HEK293 (cell line): ENCODE data around the gene MRM1.
A peak's percentile ranks its signal among the peaks of the same experiment; 100 is the strongest.

Experiments used
- BCL11B ChIP-seq: fragments of 450-650 bp; formaldehyde crosslinking; IDR thresholded peaks from 2 replicates; pipeline ENCODE4 v1.5.1; 2016; ENCODE audit warnings: low read depth, missing biosample characterization, missing genetic modification characterization
- BCL6B ChIP-seq: fragments of 450-650 bp; formaldehyde crosslinking; IDR thresholded peaks from 2 replicates; pipeline ENCODE4 v1.5.1; 2017; ENCODE audit warnings: missing biosample characterization, missing genetic modification characterization
- KLF1 ChIP-seq: fragments of 450-650 bp; formaldehyde crosslinking; IDR thresholded peaks from 2 replicates; pipeline ENCODE4 v1.5.1; 2016; ENCODE audit warnings: missing biosample characterization, missing genetic modification characterization
- SCRT1 ChIP-seq: fragments of 450-650 bp; formaldehyde crosslinking; IDR thresholded peaks from 2 replicates; pipeline ENCODE4 v1.5.1; 2016; ENCODE audit warnings: missing biosample characterization, missing genetic modification characterization, borderline replicate concordance
- TCF7L2 ChIP-seq: IDR thresholded peaks from 2 replicates; pipeline ENCODE4 v1.6.1; 2011; ENCODE audit warnings: low read depth, mild to moderate bottlenecking, inconsistent platforms, low read length, moderate library complexity, borderline replicate concordance
- YY2 ChIP-seq: fragments of 450-650 bp; formaldehyde crosslinking; IDR thresholded peaks from 2 replicates; pipeline ENCODE4 v1.5.1; 2016; ENCODE audit warnings: missing biosample characterization, missing genetic modification characterization
- ZBTB7A ChIP-seq: fragments of 450-650 bp; formaldehyde crosslinking; IDR thresholded peaks from 2 replicates; pipeline ENCODE4 v1.5.1; 2016; ENCODE audit warnings: low read depth, missing biosample characterization, missing genetic modification characterization
- ZFP37 ChIP-seq: fragments of 450-650 bp; formaldehyde crosslinking; IDR thresholded peaks from 2 replicates; pipeline ENCODE4 v1.5.1; 2016; ENCODE audit warnings: missing biosample characterization, missing genetic modification characterization
- ZNF10 ChIP-seq: fragments of 450-650 bp; formaldehyde crosslinking; IDR thresholded peaks from 2 replicates; pipeline ENCODE4 v1.5.1; 2017; ENCODE audit warnings: missing biosample characterization, missing genetic modification characterization
- ZNF132 ChIP-seq: fragments of 450-650 bp; formaldehyde crosslinking; IDR thresholded peaks from 2 replicates; pipeline ENCODE4 v1.5.1; 2017; ENCODE audit warnings: missing biosample characterization, missing genetic modification characterization, borderline replicate concordance
- ZNF155 ChIP-seq: fragments of 450-650 bp; formaldehyde crosslinking; IDR thresholded peaks from 2 replicates; pipeline ENCODE4 v1.5.1; 2016; ENCODE audit warnings: missing biosample characterization, missing genetic modification characterization
- ZNF214 ChIP-seq: fragments of 450-650 bp; formaldehyde crosslinking; IDR thresholded peaks from 2 replicates; pipeline ENCODE4 v1.5.1; 2017; ENCODE audit warnings: missing biosample characterization, mild to moderate bottlenecking, missing genetic modification characterization, borderline replicate concordance
- ZNF280D ChIP-seq: fragments of 450-650 bp; formaldehyde crosslinking; IDR thresholded peaks from 2 replicates; pipeline ENCODE4 v1.5.1; 2016; ENCODE audit warnings: missing biosample characterization, missing genetic modification characterization
- ZNF302 ChIP-seq: fragments of 450-650 bp; formaldehyde crosslinking; IDR thresholded peaks from 2 replicates; pipeline ENCODE4 v1.5.1; 2016; ENCODE audit warnings: missing biosample characterization, missing genetic modification characterization, low read depth
- ZNF324 ChIP-seq: fragments of 450-650 bp; formaldehyde crosslinking; IDR thresholded peaks from 2 replicates; pipeline ENCODE4 v1.5.1; 2016; ENCODE audit warnings: missing biosample characterization, missing genetic modification characterization
- ZNF518A ChIP-seq: fragments of 450-650 bp; formaldehyde crosslinking; conservative IDR thresholded peaks from 2 replicates; pipeline ENCODE4 v1.5.1; 2016; ENCODE audit warnings: low read depth, missing biosample characterization, missing genetic modification characterization
- ZNF596 ChIP-seq: fragments of 450-650 bp; IDR thresholded peaks from 2 replicates; pipeline ENCODE4 v1.5.0; 2018; ENCODE audit warnings: missing biosample characterization, mild to moderate bottlenecking, missing genetic modification characterization, moderate library complexity
- ZNF660 ChIP-seq: fragments of 450-650 bp; IDR thresholded peaks from 2 replicates; pipeline ENCODE4 v1.5.1; 2018; ENCODE audit warnings: missing biosample characterization, mild to moderate bottlenecking, missing genetic modification characterization
- ZNF747 ChIP-seq: fragments of 450-650 bp; formaldehyde crosslinking; IDR thresholded peaks from 2 replicates; pipeline ENCODE4 v1.5.1; 2016; ENCODE audit warnings: missing biosample characterization, missing genetic modification characterization
- ZSCAN18 ChIP-seq: fragments of 450-650 bp; formaldehyde crosslinking; IDR thresholded peaks from 2 replicates; pipeline ENCODE4 v1.5.1; 2016; ENCODE audit warnings: missing biosample characterization, missing genetic modification characterization
- TF ChIP-seq, protein P1 (sequence below): fragments of 450-650 bp; formaldehyde crosslinking; IDR thresholded peaks from 2 replicates; pipeline ENCODE4; 2016; ENCODE audit warnings: missing biosample characterization, missing genetic modification characterization
- TF ChIP-seq, protein P2 (sequence below): fragments of 450-650 bp; formaldehyde crosslinking; IDR thresholded peaks from 2 replicates; pipeline ENCODE4 v1.5.1; 2016; ENCODE audit warnings: missing biosample characterization, missing genetic modification characterization
- TF ChIP-seq, protein P3 (sequence below): fragments of 450-650 bp; formaldehyde crosslinking; IDR thresholded peaks from 2 replicates; pipeline ENCODE4 v1.5.1; 2016; ENCODE audit warnings: missing biosample characterization, missing genetic modification characterization, low read depth

MRM1 gene

DNA sequence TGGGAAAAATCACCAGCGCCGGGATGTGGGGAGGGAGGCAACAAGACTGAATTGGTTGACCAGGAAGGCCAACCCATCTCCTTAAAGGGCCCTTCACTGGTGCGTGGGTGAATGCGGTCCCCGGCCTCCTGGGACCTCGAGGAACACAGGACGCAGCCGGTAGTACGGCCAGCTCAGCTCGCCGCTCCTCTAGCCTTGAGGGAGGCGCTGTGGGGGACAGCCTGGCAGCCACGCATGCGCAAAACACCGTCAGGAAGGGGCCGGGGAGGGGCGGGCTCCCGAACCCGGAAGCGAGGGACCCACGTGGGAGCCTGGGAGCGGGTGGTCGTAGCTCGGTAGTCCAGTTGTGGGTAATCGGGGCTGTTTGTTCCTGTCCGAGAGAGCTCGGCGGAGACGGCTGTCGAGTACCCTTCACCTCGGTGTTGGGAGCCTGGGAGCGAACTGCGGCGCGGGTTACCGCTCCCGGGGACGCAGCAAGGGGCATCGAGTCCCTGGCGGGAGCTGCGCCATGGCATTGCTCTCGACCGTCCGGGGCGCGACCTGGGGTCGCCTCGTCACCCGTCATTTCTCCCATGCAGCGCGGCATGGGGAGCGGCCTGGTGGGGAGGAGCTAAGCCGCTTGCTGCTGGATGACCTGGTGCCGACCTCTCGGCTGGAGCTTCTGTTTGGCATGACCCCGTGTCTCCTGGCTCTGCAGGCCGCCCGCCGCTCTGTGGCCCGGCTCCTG is at the start of gene MRM1 (continued):
- TF ChIP-seq ZSCAN18 (tag by site-specific recombination) (no peak), ZNF596 (tag by site-specific recombination) (no peak), ZNF302 (tag by site-specific recombination) (no peak), ZFP37 (no peak), ZNF660 (tag by site-specific recombination) (no peak), ZNF747 (no peak), ZNF155 (tag by site-specific recombination) (no peak), BCL11B (tag by site-specific recombination) (peak; percentile 84), ZNF214 (tag by site-specific recombination) (no peak), KLF1 (tag by site-specific recombination) (no peak), TCF7L2 (no peak), ZNF10 (tag by site-specific recombination) (no peak), ZNF280D (tag by site-specific recombination) (no peak), ZNF132 (no peak), BCL6B (tag by site-specific recombination) (peak; percentile 89), ZNF324 (0 out of 2 replicates have a peak, but pooled peaks have one; percentile 48), ZBTB7A (tag by site-specific recombination) (peak; percentile 93), YY2 (tag by site-specific recombination) (no peak), SCRT1 (no peak), ZNF518A (tag by site-specific recombination) (0 out of 2 replicates have a peak, but pooled peaks have one; percentile 36)
- TF ChIP-seq, protein P1, sequence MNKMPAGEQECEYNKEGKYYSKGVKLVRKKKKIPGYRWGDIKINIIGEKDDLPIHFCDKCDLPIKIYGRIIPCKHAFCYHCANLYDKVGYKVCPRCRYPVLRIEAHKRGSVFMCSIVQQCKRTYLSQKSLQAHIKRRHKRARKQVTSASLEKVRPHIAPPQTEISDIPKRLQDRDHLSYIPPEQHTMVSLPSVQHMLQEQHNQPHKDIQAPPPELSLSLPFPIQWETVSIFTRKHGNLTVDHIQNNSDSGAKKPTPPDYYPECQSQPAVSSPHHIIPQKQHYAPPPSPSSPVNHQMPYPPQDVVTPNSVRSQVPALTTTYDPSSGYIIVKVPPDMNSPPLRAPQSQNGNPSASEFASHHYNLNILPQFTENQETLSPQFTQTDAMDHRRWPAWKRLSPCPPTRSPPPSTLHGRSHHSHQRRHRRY (tag by site-specific recombination), result no peak
- TF ChIP-seq, protein P2, sequence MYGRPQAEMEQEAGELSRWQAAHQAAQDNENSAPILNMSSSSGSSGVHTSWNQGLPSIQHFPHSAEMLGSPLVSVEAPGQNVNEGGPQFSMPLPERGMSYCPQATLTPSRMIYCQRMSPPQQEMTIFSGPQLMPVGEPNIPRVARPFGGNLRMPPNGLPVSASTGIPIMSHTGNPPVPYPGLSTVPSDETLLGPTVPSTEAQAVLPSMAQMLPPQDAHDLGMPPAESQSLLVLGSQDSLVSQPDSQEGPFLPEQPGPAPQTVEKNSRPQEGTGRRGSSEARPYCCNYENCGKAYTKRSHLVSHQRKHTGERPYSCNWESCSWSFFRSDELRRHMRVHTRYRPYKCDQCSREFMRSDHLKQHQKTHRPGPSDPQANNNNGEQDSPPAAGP, result no peak; the same call in 1 of the 2 replicates
- TF ChIP-seq, protein P3, sequence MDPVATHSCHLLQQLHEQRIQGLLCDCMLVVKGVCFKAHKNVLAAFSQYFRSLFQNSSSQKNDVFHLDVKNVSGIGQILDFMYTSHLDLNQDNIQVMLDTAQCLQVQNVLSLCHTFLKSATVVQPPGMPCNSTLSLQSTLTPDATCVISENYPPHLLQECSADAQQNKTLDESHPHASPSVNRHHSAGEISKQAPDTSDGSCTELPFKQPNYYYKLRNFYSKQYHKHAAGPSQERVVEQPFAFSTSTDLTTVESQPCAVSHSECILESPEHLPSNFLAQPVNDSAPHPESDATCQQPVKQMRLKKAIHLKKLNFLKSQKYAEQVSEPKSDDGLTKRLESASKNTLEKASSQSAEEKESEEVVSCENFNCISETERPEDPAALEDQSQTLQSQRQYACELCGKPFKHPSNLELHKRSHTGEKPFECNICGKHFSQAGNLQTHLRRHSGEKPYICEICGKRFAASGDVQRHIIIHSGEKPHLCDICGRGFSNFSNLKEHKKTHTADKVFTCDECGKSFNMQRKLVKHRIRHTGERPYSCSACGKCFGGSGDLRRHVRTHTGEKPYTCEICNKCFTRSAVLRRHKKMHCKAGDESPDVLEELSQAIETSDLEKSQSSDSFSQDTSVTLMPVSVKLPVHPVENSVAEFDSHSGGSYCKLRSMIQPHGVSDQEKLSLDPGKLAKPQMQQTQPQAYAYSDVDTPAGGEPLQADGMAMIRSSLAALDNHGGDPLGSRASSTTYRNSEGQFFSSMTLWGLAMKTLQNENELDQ (tag by site-specific recombination), result no peak
